ENCODE measurements around the gene IL15RA. TPM values are rescaled to one million over a fixed set of nuclear protein-coding genes. Genes with fewer than 3 reads are reported as not detected.
"Not testable (repeated sequence)": the region's sequence is repeated elsewhere in the genome, so short reads cannot be mapped to it uniquely, and the experiment has no call there.

The IL15RA gene
- total and polyA plus RNA-seq, 5 donors from 2014 or later, result 9.1 to 17.7 (median 9.9) TPM

GRCh38 chr10:5917305-5917704, 60.0 kb downstream of the IL15RA start:
- peaks cover 0 to 5% (median 3%) of the 10 kb centered on the region in 4 donors for H3K4me1 Mint-ChIP-seq

GRCh38 chr10:5915451-5915850, 61.9 kb downstream of the IL15RA start:
- H3K4me3 Mint-ChIP-seq, result no peak overlapping the region
- H3K9me3 ChIP-seq (ENCODE audit: control insufficient read depth in 2 of 2, low read length in 2 of 2), result no peaks in the 10 kb centered on the region
- H3K9me3 Mint-ChIP-seq, result no peaks in the 10 kb centered on the region
- no peaks in the 10 kb centered on the region for H3K4me1 ChIP-seq (ENCODE audit: control insufficient read depth, insufficient read depth, low read length, poor library complexity, severe bottlenecking)
- no peak overlapping the region for H3K27ac Mint-ChIP-seq
- ATAC-seq (ENCODE audit: low read depth in 2 of 2), result no peak
- H3K4me1 Mint-ChIP-seq, result peaks cover 0 to 5% (median 4%) of the 10 kb centered on the region in 4 donors
- H3K36me3 ChIP-seq (ENCODE audit: control insufficient read depth, insufficient read depth, low read length), result peaks cover 95% of the 10 kb centered on the region
- H3K36me3 Mint-ChIP-seq, result peaks cover 67% of the 10 kb centered on the region
- no peak overlapping the region for H3K27ac ChIP-seq (ENCODE audit: insufficient read depth, low read length, poor library complexity, severe bottlenecking)
- no peak for DNase-seq
- no peaks in the 10 kb centered on the region for H3K27me3 Mint-ChIP-seq
- no peaks in the 10 kb centered on the region for H3K27me3 ChIP-seq (ENCODE audit: control insufficient read depth, insufficient read depth, low read length)
- no peak overlapping the region for H3K4me3 ChIP-seq (ENCODE audit: low read depth, low read length)

More at GRCh38 chr10:5917305-5917704, 60.0 kb downstream of the IL15RA start:
- Mint-ChIP-seq H3K27me3 (no peaks in the 10 kb centered on the region), H3K36me3 (peaks cover 70% of the 10 kb centered on the region), H3K27ac (peak overlapping the region in 1 of 3 donors; percentile 55), H3K4me3 (no peak overlapping the region), H3K9me3 (no peaks in the 10 kb centered on the region)
- Histone ChIP-seq H3K9me3 (ENCODE audit: control insufficient read depth in 2 of 2, low read length in 2 of 2) (no peaks in the 10 kb centered on the region), H3K36me3 (ENCODE audit: control insufficient read depth, insufficient read depth, low read length) (peaks cover 97% of the 10 kb centered on the region), H3K4me3 (ENCODE audit: low read depth, low read length) (no peak overlapping the region), H3K4me1 (ENCODE audit: control insufficient read depth, insufficient read depth, low read length, poor library complexity, severe bottlenecking) (no peaks in the 10 kb centered on the region), H3K27ac (ENCODE audit: insufficient read depth, low read length, poor library complexity, severe bottlenecking) (no peak overlapping the region), H3K27me3 (ENCODE audit: control insufficient read depth, insufficient read depth, low read length) (no peaks in the 10 kb centered on the region)
- no peak for DNase-seq
- no peak for ATAC-seq (ENCODE audit: low read depth in 2 of 2)

GRCh38 chr10:5913736-5914135, 63.6 kb downstream of the IL15RA start:
- DNase-seq, result no peak
- Mint-ChIP-seq H3K36me3 (peaks cover 73% of the 10 kb centered on the region), H3K4me1 (peaks cover 0 to 6% (median 4%) of the 10 kb centered on the region in 4 donors), H3K27me3 (no peaks in the 10 kb centered on the region), H3K27ac (peak overlapping the region in 1 of 3 donors; percentile 77), H3K4me3 (no peak overlapping the region), H3K9me3 (no peaks in the 10 kb centered on the region)
- Histone ChIP-seq H3K27ac (ENCODE audit: insufficient read depth, low read length, poor library complexity, severe bottlenecking) (no peak overlapping the region), H3K4me3 (ENCODE audit: low read depth, low read length) (no peak overlapping the region), H3K36me3 (ENCODE audit: control insufficient read depth, insufficient read depth, low read length) (peaks cover 96% of the 10 kb centered on the region), H3K9me3 (ENCODE audit: control insufficient read depth in 2 of 2, low read length in 2 of 2) (no peaks in the 10 kb centered on the region), H3K27me3 (ENCODE audit: control insufficient read depth, insufficient read depth, low read length) (no peaks in the 10 kb centered on the region), H3K4me1 (ENCODE audit: control insufficient read depth, insufficient read depth, low read length, poor library complexity, severe bottlenecking) (no peaks in the 10 kb centered on the region)
- ATAC-seq (ENCODE audit: low read depth in 2 of 2), result no peak

GRCh38 chr10:5911670-5912069, 65.7 kb downstream of the IL15RA start:
- Mint-ChIP-seq H3K9me3 (peaks cover 0 to 2% (median 0%) of the 10 kb centered on the region in 7 donors), H3K4me1 (peaks cover 4 to 24% (median 13%) of the 10 kb centered on the region in 4 donors), H3K36me3 (peaks cover 72% of the 10 kb centered on the region), H3K4me3 (no peak overlapping the region), H3K27me3 (no peaks in the 10 kb centered on the region), H3K27ac (peak overlapping the region; percentile 77 to 84 (median 79))
- H3K27me3 ChIP-seq (ENCODE audit: control insufficient read depth, insufficient read depth, low read length), result no peaks in the 10 kb centered on the region
- H3K4me1 ChIP-seq (ENCODE audit: control insufficient read depth, insufficient read depth, low read length, poor library complexity, severe bottlenecking), result peaks cover 5% of the 10 kb centered on the region
- no peak overlapping the region for H3K27ac ChIP-seq (ENCODE audit: insufficient read depth, low read length, poor library complexity, severe bottlenecking)
- DNase-seq (no peak), ATAC-seq (ENCODE audit: low read depth in 2 of 2) (no peak)
- H3K9me3 ChIP-seq (ENCODE audit: control insufficient read depth in 2 of 2, low read length in 2 of 2), result no peaks in the 10 kb centered on the region
- no peak overlapping the region for H3K4me3 ChIP-seq (ENCODE audit: low read depth, low read length)
- H3K36me3 ChIP-seq (ENCODE audit: control insufficient read depth, insufficient read depth, low read length), result peaks cover 85% of the 10 kb centered on the region

- H3K9me3 ChIP-seq (ENCODE audit: control insufficient read depth in 2 of 2, low read length in 2 of 2), result no peaks in the 10 kb centered on the region
- no peak overlapping the region for H3K27ac ChIP-seq (ENCODE audit: insufficient read depth, low read length, poor library complexity, severe bottlenecking)
- Mint-ChIP-seq H3K27me3 (no peaks in the 10 kb centered on the region), H3K36me3 (peaks cover 65% of the 10 kb centered on the region), H3K4me3 (no peak overlapping the region), H3K27ac (peak overlapping the region in 1 of 3 donors; percentile 20), H3K9me3 (peaks cover 0 to 2% (median 0%) of the 10 kb centered on the region in 7 donors), H3K4me1 (peaks cover 9 to 33% (median 22%) of the 10 kb centered on the region in 4 donors)
- DNase-seq (no peak), ATAC-seq (ENCODE audit: low read depth in 2 of 2) (no peak)
- peaks cover 79% of the 10 kb centered on the region for H3K36me3 ChIP-seq (ENCODE audit: control insufficient read depth, insufficient read depth, low read length)
- no peaks in the 10 kb centered on the region for H3K27me3 ChIP-seq (ENCODE audit: control insufficient read depth, insufficient read depth, low read length)
- H3K4me1 ChIP-seq (ENCODE audit: control insufficient read depth, insufficient read depth, low read length, poor library complexity, severe bottlenecking), result peaks cover 14% of the 10 kb centered on the region
- no peak overlapping the region for H3K4me3 ChIP-seq (ENCODE audit: low read depth, low read length)
Observed at GRCh38 chr10:5910323-5911100, 66.8 kb downstream of the IL15RA start.

GRCh38 chr10:5908676-5909075, 68.7 kb downstream of the IL15RA start:
- not testable (repeated sequence) for H3K4me3 ChIP-seq (ENCODE audit: low read depth, low read length)

GRCh38 chr10:5906651-5907050, 70.7 kb downstream of the IL15RA start:
- Histone ChIP-seq H3K4me3 (ENCODE audit: low read depth, low read length) (no peak overlapping the region), H3K27me3 (ENCODE audit: control insufficient read depth, insufficient read depth, low read length) (no peaks in the 10 kb centered on the region), H3K27ac (ENCODE audit: insufficient read depth, low read length, poor library complexity, severe bottlenecking) (no peak overlapping the region), H3K36me3 (ENCODE audit: control insufficient read depth, insufficient read depth, low read length) (peaks cover 49% of the 10 kb centered on the region), H3K9me3 (ENCODE audit: control insufficient read depth in 2 of 2, low read length in 2 of 2) (no peaks in the 10 kb centered on the region), H3K4me1 (ENCODE audit: control insufficient read depth, insufficient read depth, low read length, poor library complexity, severe bottlenecking) (peaks cover 21% of the 10 kb centered on the region)
- H3K4me3 Mint-ChIP-seq, result peak overlapping the region in 1 of 4 donors; percentile 10
- H3K36me3 Mint-ChIP-seq, result peaks cover 43% of the 10 kb centered on the region
- ATAC-seq (ENCODE audit: low read depth in 2 of 2) (no peak), DNase-seq (no peak)
- H3K4me1 Mint-ChIP-seq, result peaks cover 17 to 48% (median 37%) of the 10 kb centered on the region in 4 donors
- no peaks in the 10 kb centered on the region for H3K27me3 Mint-ChIP-seq
- peak overlapping the region in 2 of 3 donors; percentile 21 to 25 for H3K27ac Mint-ChIP-seq
- peaks cover 0 to 2% (median 0%) of the 10 kb centered on the region in 7 donors for H3K9me3 Mint-ChIP-seq

More at GRCh38 chr10:5908676-5909075, 68.7 kb downstream of the IL15RA start:
- not testable (repeated sequence) for ATAC-seq (ENCODE audit: low read depth in 2 of 2); H3K27ac ChIP-seq (ENCODE audit: insufficient read depth, low read length, poor library complexity, severe bottlenecking); H3K9me3 ChIP-seq (ENCODE audit: control insufficient read depth in 2 of 2, low read length in 2 of 2); H3K27me3 Mint-ChIP-seq; H3K27me3 ChIP-seq (ENCODE audit: control insufficient read depth, insufficient read depth, low read length); H3K9me3 Mint-ChIP-seq; H3K4me3 Mint-ChIP-seq; DNase-seq
- peaks cover 63% of the 10 kb centered on the region for H3K36me3 ChIP-seq (ENCODE audit: control insufficient read depth, insufficient read depth, low read length)
- Mint-ChIP-seq H3K4me1 (peaks cover 19 to 43% (median 29%) of the 10 kb centered on the region in 4 donors), H3K36me3 (peaks cover 53% of the 10 kb centered on the region), H3K27ac (peak overlapping the region in 1 of 3 donors; percentile 74)
- peaks cover 21% of the 10 kb centered on the region for H3K4me1 ChIP-seq (ENCODE audit: control insufficient read depth, insufficient read depth, low read length, poor library complexity, severe bottlenecking)

Measured in CD4-positive, CD25-positive, alpha-beta regulatory T cell (primary cell).